GM18517 (cell line): ENCODE measurements around the gene KCNN4.
"Not testable (repeated sequence)": the region's sequence is repeated elsewhere in the genome, so short reads cannot be mapped to it uniquely, and the experiment has no call there.

Source experiments
- ATAC-seq: cut with Tn5 transposase; IDR thresholded peaks from one replicate; pipeline ENCODE4 v1.9.1; 2021; ENCODE audit warnings: mild to moderate bottlenecking, moderate library complexity; ENCODE audit not compliant: unreplicated experiment

The KCNN4 gene

GRCh38 chr19:43780706-43781525 lies at the start of gene KCNN4:
KCNN4 (minus strand) TSS chr19:43780973; CDS start chr19:43780861, 112 bp downstream.
- no peak for ATAC-seq

GRCh38 chr19:43826787-43827754 lies 46.3 kb upstream of the KCNN4 start, which contains the start of gene ZNF283:
ZNF283 (plus strand) TSS chr19:43827321; CDS start chr19:43833505, 6,184 bp downstream.
- ATAC-seq, result peak; percentile 82

GRCh38 chr19:43824572-43824971 lies 43.8 kb upstream of the KCNN4 start:
- ATAC-seq, result not testable (repeated sequence)

GRCh38 chr19:43823856-43824255 lies 43.1 kb upstream of the KCNN4 start:
- not testable (repeated sequence) for ATAC-seq

GRCh38 chr19:43820884-43821215 lies 40.1 kb upstream of the KCNN4 start:
- ATAC-seq, result no peak

GRCh38 chr19:43820098-43820883 lies 39.5 kb upstream of the KCNN4 start:
- ATAC-seq, result no peak

- no peak for ATAC-seq
Measured at GRCh38 chr19:43818500-43818899, 37.7 kb upstream of the KCNN4 start.

- ATAC-seq, result not testable (repeated sequence)
Measured at GRCh38 chr19:43817454-43817853, 36.7 kb upstream of the KCNN4 start.

GRCh38 chr19:43814663-43815352 lies 34.0 kb upstream of the KCNN4 start:
- ATAC-seq, result no peak

- no peak for ATAC-seq
Measured at GRCh38 chr19:43812688-43813087, 31.9 kb upstream of the KCNN4 start.

- ATAC-seq, result no peak
Measured at GRCh38 chr19:43812259-43812658, 31.5 kb upstream of the KCNN4 start.

GRCh38 chr19:43811837-43812236 lies 31.1 kb upstream of the KCNN4 start:
- ATAC-seq, result no peak

- no peak for ATAC-seq
Measured at GRCh38 chr19:43809762-43810696, 29.3 kb upstream of the KCNN4 start.

- ATAC-seq, result no peak
Measured at GRCh38 chr19:43807651-43808050, 26.9 kb upstream of the KCNN4 start.

- no peak for ATAC-seq
Measured at GRCh38 chr19:43806848-43807247, 26.1 kb upstream of the KCNN4 start.

- not testable (repeated sequence) for ATAC-seq
Measured at GRCh38 chr19:43806401-43806800, 25.6 kb upstream of the KCNN4 start.

- no peak for ATAC-seq
Measured at GRCh38 chr19:43804432-43804831, 23.7 kb upstream of the KCNN4 start.

- no peak for ATAC-seq
Measured at GRCh38 chr19:43802216-43802951, 21.6 kb upstream of the KCNN4 start, which contains the start of gene LYPD5. LYPD5 (minus strand) TSS chr19:43802447; CDS start chr19:43802380, 67 bp downstream.
